HG03565 (cell line): ENCODE results near the gene TEX52.
A peak's percentile ranks its signal among the peaks of the same experiment; 100 is the strongest.

ENCODE experiments used
- ATAC-seq: cut with Tn5 transposase; IDR thresholded peaks from one replicate; pipeline ENCODE4 v1.9.1; 2021; ENCODE audit warnings: mild to moderate bottlenecking, moderate library complexity; ENCODE audit not compliant: unreplicated experiment

The TEX52 gene

DNA sequence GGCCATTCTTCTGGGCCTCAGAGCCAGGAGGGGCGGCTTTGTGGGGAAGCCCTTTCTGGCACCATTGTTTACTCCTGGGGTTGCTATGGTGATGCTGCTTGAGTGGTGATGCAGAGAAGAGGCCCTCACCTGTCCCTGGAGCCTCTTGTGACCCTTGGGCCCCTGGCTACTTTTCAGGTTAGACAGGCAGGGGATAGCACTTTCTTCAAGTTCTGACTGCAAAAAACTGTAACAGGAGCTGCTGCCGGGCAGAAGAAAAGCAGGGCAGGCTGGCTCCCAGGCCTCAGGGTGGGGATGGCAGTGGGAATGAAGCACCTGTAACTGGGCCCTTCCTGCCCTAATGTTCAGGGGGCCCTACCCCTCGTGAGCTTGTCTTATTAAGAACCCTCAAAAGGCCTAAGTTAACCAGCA is at the start of gene TEX52:
TEX52 (minus strand) TSS at position 19 of the 411 bp plus-strand sequence; CDS start at position 6, 13 bp downstream.
- no peak for ATAC-seq

DNA sequence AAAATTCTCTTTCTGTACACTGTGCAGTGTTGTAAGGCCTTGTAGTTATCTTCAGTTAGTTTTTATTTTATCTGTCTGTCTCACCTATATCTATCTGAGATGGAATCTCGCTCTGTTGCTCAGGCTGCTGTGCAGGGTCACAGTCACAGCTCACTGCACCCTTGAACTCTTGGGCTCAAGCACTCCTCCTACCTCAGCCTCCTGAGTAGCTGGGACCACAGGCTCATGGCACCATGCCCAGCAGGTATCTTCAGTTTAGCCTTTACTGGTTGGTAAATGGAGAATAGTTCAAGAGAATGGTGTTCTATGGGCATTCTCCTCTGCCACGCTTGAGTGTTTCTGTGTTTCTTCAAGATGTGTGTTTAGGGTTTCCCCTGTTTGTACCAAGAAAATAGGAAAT is 47.4 kb upstream of the TEX52 start:
- no peak for ATAC-seq

DNA sequence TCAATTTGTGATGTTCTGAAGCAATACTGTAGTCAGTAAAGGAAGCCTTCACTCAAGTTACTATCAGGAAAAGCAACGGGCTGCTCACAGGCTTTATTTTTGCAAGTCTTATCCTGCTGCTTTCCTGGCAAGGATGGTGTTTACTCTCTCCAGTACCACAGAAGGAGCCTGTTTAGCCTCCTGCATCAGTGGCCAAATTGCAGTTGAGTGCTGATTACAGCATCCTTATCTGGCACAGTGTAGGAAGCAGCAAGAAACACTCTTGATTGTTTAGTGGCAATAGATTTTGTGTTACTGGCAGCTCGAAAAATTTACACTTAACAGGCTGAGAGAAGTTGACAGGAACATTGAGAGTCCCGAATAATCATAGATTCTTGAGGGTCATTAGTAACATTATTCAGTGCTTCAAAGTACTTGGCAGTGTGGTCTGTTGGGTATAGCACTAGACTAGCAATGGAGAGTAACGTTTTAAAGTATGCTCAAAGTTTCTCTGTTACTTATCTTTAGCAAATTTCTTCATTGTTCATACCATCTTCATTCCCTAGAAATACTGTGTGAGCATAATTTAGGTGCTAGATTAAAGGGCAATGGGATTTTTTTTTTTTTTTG is 45.5 kb upstream of the TEX52 start:
- ATAC-seq = no peak

DNA sequence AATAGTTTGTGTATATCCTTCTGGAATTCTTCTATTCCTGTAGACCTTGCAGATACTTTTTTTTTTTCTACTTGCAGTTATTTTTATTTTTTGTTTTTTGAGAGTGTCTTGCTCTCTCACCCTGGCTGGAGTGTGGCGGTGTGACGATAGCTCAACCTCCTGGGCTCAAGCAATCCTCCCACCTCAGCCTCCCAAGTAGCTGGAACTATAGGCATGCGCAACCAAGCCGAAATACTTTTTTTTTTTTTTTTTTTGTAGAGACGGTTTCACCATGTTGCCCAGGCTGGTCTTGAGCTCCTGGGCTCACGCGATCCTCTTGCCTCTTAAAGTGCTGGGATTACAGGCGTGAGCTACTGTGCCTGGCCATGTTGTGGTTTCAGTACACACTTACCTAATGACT is 43.8 kb upstream of the TEX52 start:
- ATAC-seq = no peak

DNA sequence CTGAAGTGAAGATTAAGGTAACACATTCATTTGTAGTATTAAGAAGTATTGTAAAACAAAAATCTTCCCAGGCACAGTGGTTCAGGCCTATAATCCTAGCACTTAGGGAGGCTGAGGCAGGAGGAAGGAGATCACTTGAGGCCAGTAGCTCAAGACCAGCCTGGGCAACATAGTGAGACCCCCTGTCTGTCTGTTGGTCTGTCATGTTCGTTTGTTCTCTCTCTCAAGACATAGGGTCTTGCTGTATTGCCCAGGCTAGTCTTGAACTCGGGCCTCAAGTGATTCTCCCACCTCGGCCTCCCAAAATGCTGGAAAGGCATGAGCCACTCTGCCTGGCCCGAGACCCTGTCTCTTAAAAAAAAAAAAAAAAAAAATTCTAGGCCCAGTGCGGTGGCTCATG is 40.6 kb upstream of the TEX52 start:
- no peak for ATAC-seq

DNA sequence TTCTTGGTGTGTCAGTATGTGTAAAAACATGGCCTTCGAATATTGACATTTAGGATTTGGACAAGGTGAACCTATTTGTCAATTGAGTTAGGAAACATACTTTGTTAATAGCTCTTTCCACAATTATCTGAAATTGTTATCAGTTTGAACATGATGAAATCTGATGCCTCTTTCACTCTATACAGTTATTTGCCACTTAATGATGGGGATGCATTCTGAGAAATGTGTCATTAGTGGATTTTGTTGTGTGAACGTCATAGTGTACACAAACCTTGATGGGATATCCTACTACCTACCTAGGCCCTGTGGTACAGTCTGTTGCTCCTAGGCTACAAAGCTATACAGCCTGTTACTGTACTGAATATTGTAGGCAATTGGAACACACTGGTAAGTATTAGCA is 38.7 kb upstream of the TEX52 start:
- ATAC-seq = no peak

DNA sequence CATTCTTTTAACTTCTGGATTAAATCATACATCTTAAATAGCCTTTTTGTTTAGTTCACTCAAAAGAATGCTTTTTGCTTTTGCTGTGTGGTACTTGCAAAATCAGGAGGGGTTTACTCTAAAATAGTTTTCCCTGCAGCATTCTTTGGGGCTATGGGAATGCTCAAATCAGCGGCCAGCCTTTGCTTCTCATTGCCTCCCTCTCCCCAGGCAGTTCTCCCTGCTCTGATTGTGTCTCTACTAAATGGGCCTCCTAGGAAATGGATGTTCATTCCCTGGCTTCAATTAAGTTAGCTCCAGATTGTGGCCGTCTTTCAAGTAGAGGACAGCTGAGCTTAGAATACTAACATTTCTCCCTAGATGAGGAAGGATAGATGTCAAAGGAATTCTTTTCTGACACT is 38.2 kb upstream of the TEX52 start:
- no peak for ATAC-seq

DNA sequence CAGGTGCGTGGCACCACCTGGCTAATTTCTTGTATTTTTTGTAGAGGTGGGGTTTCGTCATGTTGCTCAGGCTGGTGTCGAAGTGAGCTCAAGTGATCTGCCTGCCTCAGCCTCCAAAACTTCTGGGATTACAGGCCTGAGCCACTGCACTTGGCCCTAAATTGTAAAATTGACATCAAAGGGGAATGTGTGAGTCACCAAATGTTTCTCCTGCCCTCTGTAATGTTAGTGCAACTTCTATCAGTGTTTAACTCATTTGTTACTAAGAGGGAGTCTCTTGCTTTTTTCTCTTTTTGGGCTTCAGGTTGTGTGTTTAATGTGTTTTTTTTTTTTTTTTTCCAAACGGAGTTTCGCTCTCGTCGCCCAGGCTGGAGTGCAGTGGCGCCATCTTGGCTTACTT is 36.2 kb upstream of the TEX52 start:
- no peak for ATAC-seq

DNA sequence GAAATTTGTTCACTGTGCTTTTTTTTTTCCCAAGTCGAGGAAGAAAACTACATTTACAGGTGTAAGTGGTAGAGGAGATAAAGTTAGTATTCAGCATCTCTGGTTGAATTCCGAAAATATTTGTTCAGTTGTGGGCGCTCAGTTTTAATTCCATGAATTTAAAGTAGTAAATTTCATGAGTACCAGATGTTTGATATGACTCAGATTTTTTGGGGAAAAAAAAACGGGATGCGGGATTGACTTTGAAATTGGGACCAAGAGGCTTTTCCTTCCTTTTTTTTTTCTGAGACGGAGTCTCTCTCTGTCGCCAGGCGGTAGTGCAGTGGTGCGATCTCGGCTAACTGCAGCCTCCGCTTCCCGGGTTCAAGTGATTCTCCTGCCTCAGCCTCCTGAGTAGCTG is 35.4 kb upstream of the TEX52 start:
- no peak for ATAC-seq

DNA sequence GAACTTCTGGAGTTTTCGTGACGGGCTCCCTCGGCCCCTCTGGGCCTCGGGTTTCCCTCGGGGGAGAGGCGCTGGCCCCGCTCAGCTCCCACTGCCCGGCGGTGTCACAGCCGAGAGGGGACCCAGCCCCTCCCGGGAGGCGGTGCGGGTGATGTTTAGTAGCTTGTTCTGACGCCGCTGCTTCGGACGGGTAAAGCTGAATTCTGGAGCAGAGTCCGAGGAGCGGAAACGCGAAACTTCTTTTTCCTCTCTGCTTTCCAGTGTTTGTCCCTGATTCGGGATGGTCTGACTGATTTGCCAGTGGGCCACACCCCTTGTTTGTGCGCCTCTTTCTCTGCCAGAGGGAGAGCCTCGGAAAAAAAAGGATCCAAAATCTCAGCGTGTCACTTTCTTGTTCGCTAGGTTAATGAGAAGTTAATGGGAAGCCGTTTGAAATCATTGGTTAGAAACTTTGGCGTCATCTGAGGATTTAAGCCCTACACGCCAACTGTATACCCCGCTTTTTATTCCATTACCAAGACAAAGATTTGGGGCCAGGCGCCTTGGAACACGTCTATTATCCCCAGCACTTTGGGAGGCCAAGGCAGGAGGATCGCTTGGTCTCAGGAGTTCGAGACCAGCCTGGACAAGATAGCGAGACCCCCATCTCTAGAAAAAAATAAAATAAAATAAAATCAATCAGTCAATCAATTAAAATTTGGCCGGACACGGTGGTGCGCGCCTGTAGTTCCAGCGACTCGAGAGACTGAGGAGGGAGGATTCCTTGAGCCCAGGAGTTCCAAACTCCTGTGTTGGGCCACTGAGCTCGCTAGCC is 34.6 kb upstream of the TEX52 start:
- peak; percentile 16 for ATAC-seq

DNA sequence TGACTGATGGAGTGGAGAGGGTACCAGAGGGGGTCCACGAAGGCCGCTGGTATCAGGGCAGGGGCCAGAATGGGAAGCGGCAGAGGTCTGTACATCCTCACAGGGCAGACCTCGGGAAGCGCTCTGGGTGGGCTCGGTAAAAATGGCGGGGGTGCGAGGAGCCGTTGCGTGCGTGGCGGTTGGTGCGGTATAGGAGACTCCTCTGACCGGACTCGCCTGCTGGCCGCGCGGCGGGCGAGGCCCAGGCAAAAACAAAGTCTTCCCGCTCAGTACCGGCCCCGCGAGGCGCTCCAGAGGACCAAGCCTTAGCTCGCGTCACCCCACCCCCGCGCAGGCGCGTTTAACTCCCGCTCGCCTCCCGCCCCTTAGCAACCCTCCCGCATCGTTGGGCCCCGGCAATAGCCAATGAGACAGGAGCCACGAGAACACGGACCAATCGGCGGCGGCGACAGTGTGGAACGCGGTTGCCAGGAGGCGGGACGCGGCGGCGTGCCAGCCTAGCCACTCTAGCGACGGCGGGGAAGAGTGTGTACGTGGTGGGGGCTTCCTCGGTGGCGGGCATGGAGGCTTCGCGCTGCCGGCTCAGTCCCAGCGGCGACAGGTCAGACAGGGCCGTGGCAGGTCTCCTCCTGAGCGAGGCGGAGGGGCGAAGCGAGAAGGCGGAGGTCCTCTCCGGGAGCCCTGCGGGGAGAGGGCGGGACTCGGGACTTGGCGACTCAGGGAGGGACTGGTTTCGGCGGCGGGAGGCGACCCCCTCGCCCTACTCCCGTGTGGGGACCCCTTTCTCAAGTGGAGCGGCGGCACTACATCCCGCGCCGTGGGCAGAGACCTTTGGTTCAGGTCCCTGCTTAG is 33.8 kb upstream of the TEX52 start, which contains the start of gene TULP3:
TULP3 (plus strand) TSS at position 504 of the 852 bp plus-strand sequence; CDS start at position 561, 57 bp downstream.
- peak; percentile 89 for ATAC-seq

DNA sequence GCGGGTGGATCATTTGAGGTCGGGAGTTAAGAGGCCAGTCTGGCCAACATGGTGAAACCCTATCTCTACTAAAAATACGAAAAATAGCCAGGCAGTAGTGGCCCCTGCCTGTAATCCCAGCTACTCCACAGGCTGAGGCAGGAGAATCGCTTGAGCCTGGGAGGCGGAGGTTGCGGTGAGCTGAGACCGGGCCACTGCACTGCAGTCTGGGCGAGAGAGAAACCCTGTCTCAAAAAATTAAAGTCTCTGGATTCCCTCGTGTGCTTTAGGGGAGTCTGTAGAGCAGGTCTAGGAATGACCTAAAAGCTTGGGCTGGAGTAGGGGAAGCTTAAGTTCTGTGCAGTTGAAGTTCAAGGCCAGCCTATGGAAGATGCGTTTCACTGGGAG is 33.2 kb upstream of the TEX52 start:
- ATAC-seq = no peak

DNA sequence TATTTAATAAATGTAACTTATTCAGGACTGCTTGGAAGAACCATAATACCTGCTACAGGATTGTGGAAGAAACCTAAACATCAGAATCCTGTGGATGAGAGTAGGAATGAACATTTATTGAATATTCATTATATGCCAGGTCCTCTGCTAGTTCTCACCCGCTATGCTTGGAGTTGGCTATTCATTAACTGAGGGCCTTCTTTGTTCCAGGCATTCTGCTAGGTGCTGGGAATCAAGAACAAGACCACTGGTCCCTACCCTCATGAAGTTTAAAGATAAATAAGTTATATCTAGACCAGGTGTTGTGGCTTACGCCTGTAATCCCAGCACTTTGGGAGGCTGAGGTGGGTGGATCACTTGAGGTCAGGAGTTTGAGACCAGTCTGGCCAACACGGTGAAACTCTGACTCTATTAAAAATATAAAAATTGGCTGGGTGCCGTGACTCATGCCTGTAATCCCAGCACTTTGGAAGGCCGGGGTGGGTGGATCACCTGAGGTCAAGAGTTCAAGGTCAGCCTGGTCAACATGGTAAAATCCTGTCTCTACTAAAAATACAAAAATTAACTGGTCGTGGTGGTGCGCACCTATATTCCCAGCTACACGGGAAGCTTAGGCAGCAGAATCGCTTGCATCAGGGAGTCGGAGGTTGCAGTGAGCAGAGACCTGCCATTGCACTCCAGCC is 30.1 kb upstream of the TEX52 start:
- no peak for ATAC-seq

DNA sequence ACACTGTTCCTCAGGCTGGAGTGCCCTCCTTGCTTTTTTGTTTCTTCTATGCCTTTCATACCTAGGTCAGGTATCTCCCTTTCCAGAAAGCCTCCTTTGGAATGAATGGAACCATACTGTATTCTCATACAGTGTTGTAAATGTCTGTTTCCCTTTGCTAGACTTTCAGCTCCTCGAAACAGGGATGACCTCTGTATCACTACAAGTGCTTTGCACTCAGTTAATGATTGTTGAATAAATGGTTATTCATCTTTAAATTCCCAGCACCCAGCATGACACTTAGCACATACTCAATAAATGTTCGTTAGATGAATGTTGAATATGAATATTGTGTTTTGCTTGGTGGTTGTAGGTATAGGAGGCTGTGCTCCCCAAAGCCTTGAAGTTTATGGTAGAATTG is 28.0 kb upstream of the TEX52 start:
- ATAC-seq = no peak

DNA sequence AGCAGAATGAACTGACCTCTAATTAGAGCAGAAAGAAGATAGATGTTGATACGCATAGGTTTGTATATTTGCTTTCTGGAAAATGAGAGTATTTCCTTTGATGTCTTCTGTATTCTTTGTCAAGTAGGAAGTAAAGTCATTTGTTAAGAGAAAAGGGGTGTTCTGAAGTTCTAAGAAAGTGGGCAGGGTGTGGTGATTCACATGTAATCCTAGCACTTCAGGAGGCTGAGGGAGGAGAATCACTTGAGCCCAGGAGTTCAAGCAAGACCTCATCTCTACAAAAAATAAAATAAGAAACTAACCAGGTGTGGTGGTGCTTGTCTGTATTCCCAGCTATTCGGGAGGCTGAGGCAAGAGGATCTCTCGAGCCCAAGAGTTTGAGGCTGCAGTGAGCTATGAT is 23.0 kb upstream of the TEX52 start:
- ATAC-seq = no peak

DNA sequence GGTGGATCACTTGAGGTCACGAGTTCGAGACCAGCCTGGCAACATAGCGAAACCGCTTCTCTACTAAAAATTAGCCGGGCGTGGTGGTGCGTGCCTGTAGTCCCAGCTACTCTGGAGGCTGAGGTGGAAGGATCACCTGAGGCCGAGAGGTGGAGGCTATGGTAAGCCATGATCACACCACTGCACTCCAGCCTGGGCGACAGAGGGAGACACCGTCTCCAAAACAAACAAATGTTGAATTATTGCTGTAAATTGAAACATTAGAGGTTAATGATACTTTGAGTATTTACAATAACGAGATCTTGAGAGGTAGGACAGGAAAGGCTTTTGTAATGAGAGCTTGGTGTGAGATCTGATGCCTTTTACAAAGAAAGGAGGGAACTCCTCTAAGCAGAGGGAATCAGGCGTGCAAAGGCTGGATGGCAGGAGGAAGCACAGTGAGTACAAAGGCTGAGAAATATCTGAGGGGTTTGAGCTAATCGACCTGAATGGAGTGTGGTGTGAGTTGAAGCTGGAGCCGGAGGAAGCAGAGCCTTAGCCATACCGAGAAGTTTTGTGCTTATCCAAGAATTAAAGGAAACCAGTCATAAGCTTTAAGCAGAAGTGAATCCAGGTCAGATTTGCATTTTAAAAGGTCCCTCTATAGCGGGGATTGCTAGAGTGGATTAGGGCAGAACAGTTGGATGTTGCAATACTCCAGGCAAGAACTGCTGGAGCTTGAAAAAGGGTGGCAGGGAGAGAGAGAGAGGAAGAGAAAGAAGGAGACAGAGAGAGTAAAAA is 21.3 kb upstream of the TEX52 start:
- ATAC-seq = no peak

DNA sequence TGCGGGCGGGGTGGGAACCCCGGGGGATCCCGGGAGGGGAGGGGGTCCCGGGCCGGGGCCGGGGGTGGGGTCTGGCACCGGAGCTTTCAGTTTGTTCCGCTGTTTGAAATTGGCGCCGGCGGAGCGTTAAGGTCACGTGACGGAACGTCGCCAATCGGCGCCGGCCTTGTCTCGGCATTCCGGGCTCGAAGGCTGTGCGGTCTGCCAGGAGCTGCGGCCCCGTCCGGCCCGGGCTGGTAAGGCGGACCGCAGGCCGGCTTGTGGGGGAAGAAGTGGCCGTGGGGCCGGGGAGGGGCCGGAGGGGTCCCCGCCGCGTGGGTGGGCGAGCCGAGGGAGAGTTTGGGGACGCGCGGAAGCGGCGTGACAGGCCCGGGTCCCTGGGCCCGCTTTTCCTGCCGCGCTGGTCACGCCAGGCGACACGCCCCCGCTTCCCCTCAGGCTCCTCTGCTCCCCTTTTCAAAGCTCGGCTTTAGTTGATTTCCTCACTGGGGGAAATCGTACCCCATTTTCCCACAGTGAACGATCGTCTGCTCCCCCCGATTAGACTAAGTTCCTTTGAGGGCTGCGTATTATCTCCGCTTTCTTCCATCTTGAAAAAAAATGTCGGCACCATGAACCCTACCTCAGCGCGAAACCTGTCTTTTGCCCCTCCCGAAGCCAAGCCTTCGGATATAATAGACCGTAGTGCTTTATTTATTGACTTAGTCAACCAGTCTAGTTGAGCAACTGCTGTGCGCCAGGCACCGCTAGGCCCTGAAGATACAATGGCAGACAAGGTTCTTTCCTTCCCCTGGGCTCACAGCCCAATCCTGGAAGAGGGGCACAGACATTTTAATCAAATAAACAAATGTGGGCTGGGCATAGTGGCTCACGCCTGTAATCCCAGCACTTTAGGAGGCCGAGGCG is 20.5 kb upstream of the TEX52 start, which contains the start of the genes FOXM1 and RHNO1:
FOXM1 (minus strand) TSS at position 128 of the 906 bp plus-strand sequence. CDS start 2,696 bp downstream, outside the sequence.
RHNO1 (plus strand) TSS at position 177 of the 906 bp plus-strand sequence. CDS start 8,144 bp downstream, outside the sequence.
- peak; percentile 66 for ATAC-seq

DNA sequence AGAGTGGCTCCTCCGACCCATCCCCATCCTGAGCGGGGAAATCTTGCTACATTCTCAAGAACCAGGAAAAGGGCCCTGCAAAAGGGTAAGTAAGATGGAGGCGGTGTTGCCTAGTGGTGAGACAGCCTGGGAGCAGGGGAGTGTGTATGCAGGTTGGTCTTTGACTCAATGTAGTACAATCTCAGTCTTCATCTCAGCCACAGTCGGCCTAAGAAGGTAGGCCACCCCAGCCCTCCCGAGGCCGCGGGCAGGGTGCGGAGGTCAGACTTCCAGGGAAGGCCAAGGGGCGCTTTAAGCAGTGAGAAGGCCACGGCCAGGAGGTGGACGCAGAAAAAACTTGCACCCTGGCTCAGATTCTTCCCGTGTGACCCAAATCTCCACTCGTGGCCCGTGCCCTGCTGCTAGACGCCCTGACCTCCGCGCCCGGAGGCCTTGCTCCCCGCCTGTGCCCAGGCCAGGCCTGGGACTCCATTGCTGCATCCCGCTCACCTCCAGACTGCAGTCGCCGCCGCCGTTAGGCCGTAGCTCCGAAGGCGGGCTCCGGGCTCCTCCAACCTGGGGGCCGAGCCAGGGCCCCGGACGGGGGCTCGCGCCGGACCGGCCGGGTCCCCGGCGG is 19.7 kb upstream of the TEX52 start:
- peak; percentile 29 for ATAC-seq
